ENCODE measurements around the gene TNPO3. TPM values are rescaled to one million over a fixed set of nuclear protein-coding genes. Genes with fewer than 3 reads are reported as not detected.
A peak's percentile ranks its signal among the peaks of the same experiment; 100 is the strongest.

The TNPO3 gene
- total and polyA plus RNA-seq, 2 donors from 2014 or later, result 20.1 to 35.7 TPM

DNA sequence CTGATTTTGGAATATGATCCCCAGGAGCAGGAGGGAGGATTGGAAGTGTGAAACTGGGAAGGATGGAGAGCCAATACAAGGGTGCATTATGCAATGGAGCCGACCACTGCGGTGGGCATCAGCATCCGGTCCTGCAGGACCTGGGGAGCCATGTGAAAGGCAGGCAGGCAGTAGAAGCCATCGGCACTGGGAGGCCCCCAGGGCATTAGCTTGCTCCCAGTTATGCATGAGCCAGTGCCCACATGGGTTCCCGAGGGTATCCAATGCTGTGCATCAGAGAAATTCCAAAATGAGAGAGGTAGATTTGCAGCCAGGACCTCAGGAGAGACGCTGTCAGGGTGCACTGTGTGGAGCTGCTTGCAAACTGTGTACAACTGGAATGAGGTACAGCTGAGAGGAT is 135.7 kb downstream of the TNPO3 start:
- Histone ChIP-seq H3K27me3 (ENCODE audit: control insufficient read depth, insufficient read depth, low read length) (no peaks in the 10 kb centered on the region), H3K9me3 (ENCODE audit: control insufficient read depth in 2 of 3, insufficient read depth in 1 of 3, low read length in 3 of 3) (no peaks in the 10 kb centered on the region), H3K27ac (ENCODE audit: low read depth in 2 of 2, low read length in 2 of 2) (no peak overlapping the region), H3K4me1 (ENCODE audit: control insufficient read depth in 2 of 3, insufficient read depth in 2 of 3, low read depth in 1 of 3, low read length in 3 of 3) (peaks cover 0 to 9% (median 6%) of the 10 kb centered on the region in 3 donors), H3K36me3 (ENCODE audit: control insufficient read depth in 2 of 3, insufficient read depth in 3 of 3, low read length in 3 of 3) (no peaks in the 10 kb centered on the region), H3K4me3 (ENCODE audit: low read length in 3 of 3) (no peak overlapping the region), H3K9ac (ENCODE audit: low read length in 3 of 3) (no peak overlapping the region)
- DNase-seq (peak in 1 of 5 donors; percentile 19), FAIRE-seq (no peak)
- TF ChIP-seq, protein P1, sequence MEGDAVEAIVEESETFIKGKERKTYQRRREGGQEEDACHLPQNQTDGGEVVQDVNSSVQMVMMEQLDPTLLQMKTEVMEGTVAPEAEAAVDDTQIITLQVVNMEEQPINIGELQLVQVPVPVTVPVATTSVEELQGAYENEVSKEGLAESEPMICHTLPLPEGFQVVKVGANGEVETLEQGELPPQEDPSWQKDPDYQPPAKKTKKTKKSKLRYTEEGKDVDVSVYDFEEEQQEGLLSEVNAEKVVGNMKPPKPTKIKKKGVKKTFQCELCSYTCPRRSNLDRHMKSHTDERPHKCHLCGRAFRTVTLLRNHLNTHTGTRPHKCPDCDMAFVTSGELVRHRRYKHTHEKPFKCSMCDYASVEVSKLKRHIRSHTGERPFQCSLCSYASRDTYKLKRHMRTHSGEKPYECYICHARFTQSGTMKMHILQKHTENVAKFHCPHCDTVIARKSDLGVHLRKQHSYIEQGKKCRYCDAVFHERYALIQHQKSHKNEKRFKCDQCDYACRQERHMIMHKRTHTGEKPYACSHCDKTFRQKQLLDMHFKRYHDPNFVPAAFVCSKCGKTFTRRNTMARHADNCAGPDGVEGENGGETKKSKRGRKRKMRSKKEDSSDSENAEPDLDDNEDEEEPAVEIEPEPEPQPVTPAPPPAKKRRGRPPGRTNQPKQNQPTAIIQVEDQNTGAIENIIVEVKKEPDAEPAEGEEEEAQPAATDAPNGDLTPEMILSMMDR (IDR thresholded peaks at IDR 0.05; ENCODE audit: borderline replicate concordance, extremely low read depth, insufficient read depth), result no peak
- intact Hi-C loops (cut with DNase I), result no loop called here

DNA sequence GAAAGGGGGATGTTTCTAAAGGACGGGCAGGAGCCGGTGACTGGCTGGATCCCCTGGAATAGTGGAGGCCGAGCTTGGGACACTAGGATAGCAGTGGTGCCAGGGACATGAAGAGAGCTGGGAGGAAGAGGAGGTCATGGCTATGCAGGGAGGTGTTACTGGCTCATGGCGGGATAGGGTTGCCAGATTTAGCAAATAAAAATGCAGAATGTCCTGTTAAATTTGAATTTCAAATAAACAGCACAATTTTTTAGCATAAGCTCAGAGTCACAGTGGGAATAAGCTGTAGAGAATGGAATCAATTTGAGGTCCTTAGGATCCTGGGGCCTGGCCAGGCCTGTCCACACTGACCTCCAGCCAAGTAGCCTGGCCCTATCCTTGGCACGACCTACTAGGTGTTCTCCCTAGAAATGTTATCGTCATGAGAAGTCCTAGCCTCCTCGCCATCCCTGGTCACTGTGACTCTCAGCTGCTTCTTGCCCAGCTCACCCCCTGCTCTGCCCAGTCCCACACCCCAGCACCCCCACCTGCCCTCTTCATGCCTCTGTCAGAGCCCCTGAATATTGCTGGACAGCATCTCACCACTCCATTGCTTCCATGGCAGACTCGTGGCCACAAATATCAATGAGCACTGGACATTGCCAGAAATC is 136.8 kb downstream of the TNPO3 start:
- no peaks in the 10 kb centered on the region for H3K9me3 ChIP-seq (ENCODE audit: control insufficient read depth in 2 of 3, insufficient read depth in 1 of 3, low read length in 3 of 3)
- H3K9ac ChIP-seq (ENCODE audit: low read length in 3 of 3), result no peak overlapping the region
- FAIRE-seq (no peak), DNase-seq (peak in 1 of 5 donors; percentile 28)
- H3K27me3 ChIP-seq (ENCODE audit: control insufficient read depth, insufficient read depth, low read length), result no peaks in the 10 kb centered on the region
- TF ChIP-seq, protein P1 (IDR thresholded peaks at IDR 0.05; ENCODE audit: borderline replicate concordance, extremely low read depth, insufficient read depth), result no peak
- no peak overlapping the region for H3K4me3 ChIP-seq (ENCODE audit: low read length in 3 of 3)
- no peak overlapping the region for H3K27ac ChIP-seq (ENCODE audit: low read depth in 2 of 2, low read length in 2 of 2)
- peaks cover 0 to 9% (median 6%) of the 10 kb centered on the region in 3 donors for H3K4me1 ChIP-seq (ENCODE audit: control insufficient read depth in 2 of 3, insufficient read depth in 2 of 3, low read depth in 1 of 3, low read length in 3 of 3)
- intact Hi-C loops (cut with DNase I), result no loop called here
- no peaks in the 10 kb centered on the region for H3K36me3 ChIP-seq (ENCODE audit: control insufficient read depth in 2 of 3, insufficient read depth in 3 of 3, low read length in 3 of 3)

DNA sequence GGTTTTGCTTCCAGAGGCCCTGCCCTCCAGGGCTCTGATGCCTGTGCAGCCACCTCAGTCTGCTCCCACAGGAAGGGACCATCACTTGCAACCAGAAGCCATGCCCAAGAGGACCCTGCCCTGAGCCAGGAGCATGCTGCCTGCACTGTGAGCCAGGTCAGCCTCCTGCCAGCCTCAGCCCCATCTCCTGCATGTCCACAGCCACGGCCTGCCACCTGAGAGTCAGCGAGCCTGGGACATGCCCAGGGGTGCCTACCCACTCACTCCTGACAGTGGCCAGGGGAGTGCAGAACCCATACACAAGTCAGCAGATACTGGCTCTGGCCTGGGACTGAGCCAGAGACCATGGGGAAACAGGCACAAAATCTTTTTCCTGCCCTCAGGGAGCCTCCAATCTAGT is 137.8 kb downstream of the TNPO3 start:
- Histone ChIP-seq H3K27me3 (ENCODE audit: control insufficient read depth, insufficient read depth, low read length) (no peaks in the 10 kb centered on the region), H3K4me1 (ENCODE audit: control insufficient read depth in 2 of 3, insufficient read depth in 2 of 3, low read depth in 1 of 3, low read length in 3 of 3) (peaks cover 0 to 9% (median 6%) of the 10 kb centered on the region in 3 donors), H3K9ac (ENCODE audit: low read length in 3 of 3) (no peak overlapping the region), H3K9me3 (ENCODE audit: control insufficient read depth in 2 of 3, insufficient read depth in 1 of 3, low read length in 3 of 3) (no peaks in the 10 kb centered on the region), H3K27ac (ENCODE audit: low read depth in 2 of 2, low read length in 2 of 2) (no peak overlapping the region), H3K4me3 (ENCODE audit: low read length in 3 of 3) (no peak overlapping the region), H3K36me3 (ENCODE audit: control insufficient read depth in 2 of 3, insufficient read depth in 3 of 3, low read length in 3 of 3) (no peaks in the 10 kb centered on the region)
- TF ChIP-seq, protein P1 (IDR thresholded peaks at IDR 0.05; ENCODE audit: borderline replicate concordance, extremely low read depth, insufficient read depth), result no peak
- intact Hi-C loops (cut with DNase I), result no loop called here
- no peak for FAIRE-seq
- no peak for DNase-seq

DNA sequence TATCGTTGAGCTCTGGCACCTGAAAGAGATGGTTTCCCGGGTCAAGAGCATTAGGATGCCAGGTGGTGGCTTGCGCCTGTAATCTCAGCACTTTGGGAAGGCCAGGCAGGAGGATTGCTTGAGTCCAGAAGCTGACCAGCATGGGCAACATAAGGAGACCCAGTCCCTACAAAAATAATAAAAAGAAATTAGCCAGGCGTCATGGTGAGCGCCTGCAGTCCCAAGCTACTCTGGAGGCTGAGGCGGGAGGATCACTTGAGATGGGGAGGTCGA is 138.3 kb downstream of the TNPO3 start:
- H3K4me3 ChIP-seq (ENCODE audit: low read length in 3 of 3), result no peak overlapping the region

More for the DNA sequence above, 138.3 kb downstream of the TNPO3 start:
- DNase-seq (no peak), FAIRE-seq (no peak)
- Histone ChIP-seq H3K4me1 (ENCODE audit: control insufficient read depth in 2 of 3, insufficient read depth in 2 of 3, low read depth in 1 of 3, low read length in 3 of 3) (peaks cover 0 to 10% (median 6%) of the 10 kb centered on the region in 3 donors), H3K27ac (ENCODE audit: low read depth in 2 of 2, low read length in 2 of 2) (no peak overlapping the region), H3K27me3 (ENCODE audit: control insufficient read depth, insufficient read depth, low read length) (no peaks in the 10 kb centered on the region), H3K36me3 (ENCODE audit: control insufficient read depth in 2 of 3, insufficient read depth in 3 of 3, low read length in 3 of 3) (no peaks in the 10 kb centered on the region), H3K9me3 (ENCODE audit: control insufficient read depth in 2 of 3, insufficient read depth in 1 of 3, low read length in 3 of 3) (no peaks in the 10 kb centered on the region), H3K9ac (ENCODE audit: low read length in 3 of 3) (no peak overlapping the region)
- intact Hi-C loops (cut with DNase I), result no loop called here
- TF ChIP-seq, protein P1 (IDR thresholded peaks at IDR 0.05; ENCODE audit: borderline replicate concordance, extremely low read depth, insufficient read depth), result no peak
